ENCODE results near the gene VRTN.
"Not testable (repeated sequence)": the region's sequence is repeated elsewhere in the genome, so short reads cannot be mapped to it uniquely, and the experiment has no call there.

GRCh38 chr14:74381571-74381970, 33.3 kb downstream of the VRTN start:
- TF ChIP-seq CTCF, EP300 (IDR thresholded peaks at IDR 0.05): not testable (repeated sequence)

Data from tibial nerve (tissue), 4 donors.